Upper lobe of left lung (tissue), 6 donors: Measurements from ENCODE around the gene DNAI1. TPM values are rescaled to one million over a fixed set of nuclear protein-coding genes. Genes with fewer than 3 reads are reported as not detected.

Experiments
- ATAC-seq, 2 donors: fragments of 200-7000 bp; cut with Tn5 transposase; one replicate each; pipeline ENCODE4 v1.9.1; 2022; ENCODE audit warnings: mild to moderate bottlenecking in 2 of 2, moderate library complexity in 2 of 2; ENCODE audit not compliant: low FRiP score in 2 of 2
- DNase-seq, 2 donors: peaks; one replicate each; pipeline ENCODE4 v3.0.0-alpha.2; 2019 to 2020
- H3K27ac ChIP-seq, 4 donors: fragments of 200-600 bp; sonication (generic); one replicate each; pipeline ENCODE4 v1.5.1; 2016 to 2019
- H3K27me3 ChIP-seq, 4 donors: fragments of 200-600 bp; sonication (generic); one replicate each; pipeline ENCODE4 v1.5.1; 2017 to 2019
- H3K36me3 ChIP-seq, 4 donors: fragments of 200-600 bp; sonication (generic); one replicate each; pipeline ENCODE4 v1.5.1; 2016 to 2019
- H3K4me1 ChIP-seq, 4 donors: fragments of 200-600 bp; sonication (generic); one replicate each; pipeline ENCODE4 v1.5.1; 2018 to 2019
- H3K4me3 ChIP-seq, 4 donors: fragments of 200-600 bp; sonication (generic); one replicate each; pipeline ENCODE4 v1.5.1; 2017 to 2019; ENCODE audit warnings: mild to moderate bottlenecking in 2 of 4, moderate library complexity in 1 of 4
- H3K9me3 ChIP-seq, 4 donors: fragments of 200-600 bp; sonication (generic); one replicate each; pipeline ENCODE4 v1.5.1; 2018 to 2019
- CTCF ChIP-seq, 6 experiments: fragments of 450-650 bp in 4 of 6; fragments of 200-600 bp in 2 of 6; sonication (generic) in 2 of 6; IDR thresholded peaks; one replicate each; pipeline ENCODE4 v1.5.1; 2016 to 2019; ENCODE audit warnings: antibody characterized with exemption in 6 of 6
- EP300 ChIP-seq, 4 donors: sonication (generic); formaldehyde crosslinking; IDR thresholded peaks; one replicate each; pipeline ENCODE4 v1.5.1; 2017; ENCODE audit warnings: antibody characterized with exemption in 4 of 4, control low read depth in 2 of 4
- POLR2A ChIP-seq, 4 donors: fragments of 450-650 bp; IDR thresholded peaks; one replicate each; pipeline ENCODE4 v1.5.1; 2016 to 2017; ENCODE audit warnings: antibody characterized with exemption in 4 of 4, mild to moderate bottlenecking in 2 of 4
- POLR2AphosphoS5 ChIP-seq, 2 donors: sonication (generic); formaldehyde crosslinking; IDR thresholded peaks; one replicate each; pipeline ENCODE4 v1.5.1; 2017; ENCODE audit warnings: antibody characterized with exemption in 2 of 2
- WGBS, 2 donors: methylation state at CpG; one replicate each; pipeline ENCODE4 v1.1.5; 2017 to 2018; 5-methylcytosine and 5-hydroxymethylcytosine counted together
- total RNA-seq, 6 donors: library from RNA; depleted of rRNA in 4 of 6; stranded (reverse); fragments of >200 nt in 4 of 6; gene quantifications; one replicate each; pipeline versions ENCODE4 v1.1.0 to v1.2.1, GENCODE V29; 2016 to 2021
- donor health status: DM: no; HTN: no; CAD: no; lungs with moderate emphysema.
- donor health status: DM: no; HTN: yes; CAD: no; lungs with severe emphysema.

The DNAI1 gene
- total RNA-seq, 6 donors from 2014 or later, result 0.37 to 39.8 (median 9.7) TPM

- H3K27ac ChIP-seq, result no peak overlapping the region
- no peaks in the 10 kb centered on the region for H3K27me3 ChIP-seq
- ATAC-seq (no peak), DNase-seq (peak in 1 of 2 donors; percentile 2)
- H3K4me1 ChIP-seq, result peaks cover 5 to 18% (median 7%) of the 10 kb centered on the region in 4 donors
- no peak for TF ChIP-seq CTCF (IDR thresholded peaks at IDR 0.05)
- TF ChIP-seq POLR2AphosphoS5 (IDR thresholded peaks at IDR 0.05), result no peak
- no peak for TF ChIP-seq POLR2A (IDR thresholded peaks at IDR 0.05)
- no peak for TF ChIP-seq EP300 (IDR thresholded peaks at IDR 0.05)
- no peaks in the 10 kb centered on the region for H3K36me3 ChIP-seq
- 78 to 83% methylated on average over 1 to 2 of the region's 2 CpGs for WGBS, 2 donors
- H3K4me3 ChIP-seq, result no peak overlapping the region
- no peaks in the 10 kb centered on the region for H3K9me3 ChIP-seq
These were observed 60.3 kb downstream of the DNAI1 start for GRCh38 chr9:34518896-34519295.

GRCh38 chr9:34519321-34520020, 60.9 kb downstream of the DNAI1 start:
- no peak for ATAC-seq
- no peak overlapping the region for H3K27ac ChIP-seq
- peaks cover 5 to 16% (median 7%) of the 10 kb centered on the region in 4 donors for H3K4me1 ChIP-seq
- no peaks in the 10 kb centered on the region for H3K9me3 ChIP-seq
- H3K36me3 ChIP-seq, result no peaks in the 10 kb centered on the region
- no peak for DNase-seq
- H3K4me3 ChIP-seq, result no peak overlapping the region
- WGBS, 2 donors, result 84 to 86% methylated on average over 2 of the region's 2 CpGs
- H3K27me3 ChIP-seq, result no peaks in the 10 kb centered on the region
- TF ChIP-seq POLR2AphosphoS5 (IDR thresholded peaks at IDR 0.05) (no peak), POLR2A (IDR thresholded peaks at IDR 0.05) (no peak), CTCF (IDR thresholded peaks at IDR 0.05) (no peak), EP300 (IDR thresholded peaks at IDR 0.05) (no peak)

- TF ChIP-seq EP300 (IDR thresholded peaks at IDR 0.05), result no peak
- no peak for TF ChIP-seq POLR2AphosphoS5 (IDR thresholded peaks at IDR 0.05)
- TF ChIP-seq POLR2A (IDR thresholded peaks at IDR 0.05), result no peak
- TF ChIP-seq CTCF (IDR thresholded peaks at IDR 0.05), result no peak
- 91 to 100% methylated on average over 1 to 6 of the region's 6 CpGs for WGBS, 2 donors
- Histone ChIP-seq H3K9me3 (no peaks in the 10 kb centered on the region), H3K36me3 (no peaks in the 10 kb centered on the region), H3K4me1 (peaks cover 5 to 16% (median 7%) of the 10 kb centered on the region in 4 donors), H3K27ac (no peak overlapping the region), H3K27me3 (no peaks in the 10 kb centered on the region), H3K4me3 (no peak overlapping the region)
- DNase-seq, result no peak
- ATAC-seq, result no peak
These were observed 61.5 kb downstream of the DNAI1 start for GRCh38 chr9:34520096-34520495.

- Histone ChIP-seq H3K4me3 (no peak overlapping the region), H3K36me3 (no peaks in the 10 kb centered on the region), H3K4me1 (peaks cover 5 to 16% (median 7%) of the 10 kb centered on the region in 4 donors), H3K27ac (no peak overlapping the region), H3K27me3 (no peaks in the 10 kb centered on the region), H3K9me3 (no peaks in the 10 kb centered on the region)
- DNase-seq, result no peak
- no peak for ATAC-seq
- 82 to 94% methylated on average over 2 to 6 of the region's 6 CpGs for WGBS, 2 donors
- no peak for TF ChIP-seq POLR2A (IDR thresholded peaks at IDR 0.05)
- no peak for TF ChIP-seq CTCF (IDR thresholded peaks at IDR 0.05)
- TF ChIP-seq POLR2AphosphoS5 (IDR thresholded peaks at IDR 0.05), result no peak
- no peak for TF ChIP-seq EP300 (IDR thresholded peaks at IDR 0.05)
These were observed 62.1 kb downstream of the DNAI1 start for GRCh38 chr9:34520505-34521385.
